H1 (cell line): ENCODE measurements around the gene ERI2. TPM values are rescaled to one million over a fixed set of nuclear protein-coding genes. Genes with fewer than 3 reads are reported as not detected.

Experiments used
- CTCF ChIA-PET: fragments of 300-600 bp; sonication (Branson Sonifier 250); formaldehyde crosslinking; loops from one replicate; lab custom pipeline; 2021; ENCODE audit not compliant: partially characterized antibody; lab: Charles Lee
- POLR2A ChIA-PET: fragments of 300-600 bp; sonication (Branson Sonifier 250); formaldehyde crosslinking; loops from one replicate; lab custom pipeline; 2021; ENCODE audit warnings: inconsistent platforms; ENCODE audit not compliant: partially characterized antibody; lab: Charles Lee
- DNase-seq, 2 experiments: peaks; one replicate each; pipeline versions ENCODE4 v3.0.0 to v3.0.0-alpha.2; 2010 to 2022; ENCODE audit warnings: low spot score in 2 of 2, low read depth in 1 of 2, mixed read lengths in 1 of 2
- FAIRE-seq: peaks from 2 replicates; lab custom pipeline; 2011; peaks lifted over from hg19 to GRCh38; lab: Jason Lieb, UNC
- H2AFZ ChIP-seq: 2 replicates; pipeline ENCODE4 v1.8.1; 2012; ENCODE audit warnings: low read length, inconsistent platforms
- H2AK5ac ChIP-seq: 2 replicates; pipeline ENCODE4 v1.6.1; 2013; ENCODE audit warnings: low read depth, low read length
- H2BK120ac ChIP-seq: replicated peaks from 2 replicates; pipeline ENCODE3; 2013; ENCODE audit warnings: low read depth, low read length, inconsistent platforms
- H2BK12ac ChIP-seq: 2 replicates; pipeline ENCODE4 v1.6.1; 2013; ENCODE audit warnings: low read depth, low read length
- H2BK15ac ChIP-seq: 2 replicates; pipeline ENCODE4 v1.6.1; 2013; ENCODE audit warnings: low read length
- H2BK20ac ChIP-seq: 2 replicates; pipeline ENCODE4 v1.6.1; 2013; ENCODE audit warnings: low read length
- H2BK5ac ChIP-seq: 2 replicates; pipeline ENCODE4 v1.6.1; 2013; ENCODE audit warnings: low read depth, low read length
- H3K14ac ChIP-seq: 2 replicates; pipeline ENCODE4 v1.6.1; 2013; ENCODE audit warnings: inconsistent platforms; ENCODE audit not compliant: insufficient read length
- H3K18ac ChIP-seq: 2 replicates; pipeline ENCODE4 v1.6.1; 2013; ENCODE audit warnings: low read length; ENCODE audit errors: extremely low read depth
- H3K23ac ChIP-seq: 2 replicates; pipeline ENCODE4 v1.6.1; 2013; ENCODE audit warnings: inconsistent platforms; ENCODE audit not compliant: insufficient read length
- H3K23me2 ChIP-seq: 2 replicates; pipeline ENCODE4 v1.6.1; 2013; ENCODE audit warnings: low read depth, low read length
- H3K27ac ChIP-seq: 2 replicates; pipeline ENCODE4 v1.6.1; 2011; ENCODE audit warnings: low read depth, low read length, inconsistent platforms
- H3K27me3 ChIP-seq, 4 experiments: replicated peaks in 1 of 4; 1 replicate in 1 of 4; 2 replicates in 3 of 4; pipeline versions ENCODE4 v1.6.1 to v1.8.1; 2011 to 2013; ENCODE audit warnings: low read length in 3 of 4, mild to moderate bottlenecking in 3 of 4, inconsistent platforms in 2 of 4, mixed read lengths in 2 of 4, moderate library complexity in 1 of 4; ENCODE audit not compliant: control insufficient read depth in 3 of 4, insufficient read depth in 3 of 4; ENCODE audit errors: extremely low read depth in 1 of 4
- H3K36me3 ChIP-seq, 4 experiments: 2 replicates each; pipeline versions ENCODE4 v1.6.1 to v1.8.1; 2011 to 2013; ENCODE audit warnings: mild to moderate bottlenecking in 4 of 4, low read length in 3 of 4, moderate library complexity in 2 of 4, control low read depth in 1 of 4, inconsistent platforms in 1 of 4; ENCODE audit not compliant: insufficient read depth in 4 of 4, control insufficient read depth in 2 of 4
- H3K4ac ChIP-seq: replicated peaks from 2 replicates; pipeline ENCODE3; 2013; ENCODE audit warnings: low read length, low read depth, mixed read lengths, inconsistent platforms; ENCODE audit not compliant: insufficient read length
- H3K4me1 ChIP-seq, 4 experiments: replicated peaks in 1 of 4; 1 replicate in 1 of 4; 2 replicates in 3 of 4; pipeline versions ENCODE4 v1.6.1 to v1.8.1; 2011 to 2013; ENCODE audit warnings: low read length in 3 of 4, inconsistent platforms in 2 of 4, mixed read lengths in 1 of 4; ENCODE audit not compliant: insufficient read depth in 4 of 4, control insufficient read depth in 3 of 4
- H3K4me2 ChIP-seq, 2 experiments: 2 replicates each; pipeline versions ENCODE4 v1.6.1 to v1.8.1; 2011 to 2013; ENCODE audit warnings: low read depth in 2 of 2, low read length in 2 of 2, control low read depth in 1 of 2, inconsistent platforms in 1 of 2, mild to moderate bottlenecking in 1 of 2; ENCODE audit not compliant: insufficient read depth in 1 of 2
- H3K4me3 ChIP-seq, 4 experiments: fragments of 200-600, 300-600 bp in 1 of 4; sonication (generic), shearing (Covaris generic), sonication (Bioruptor Twin) in 1 of 4; 2 replicates each; pipeline versions ENCODE4 v1.5.1 to v1.8.1; 2011 to 2016; ENCODE audit warnings: low read length in 4 of 4, low read depth in 3 of 4, control low read depth in 2 of 4, inconsistent platforms in 2 of 4, mild to moderate bottlenecking in 2 of 4, mixed read lengths in 1 of 4, moderate library complexity in 1 of 4; ENCODE audit not compliant: insufficient read depth in 2 of 4; ENCODE audit errors: extremely low read depth in 1 of 4
- H3K56ac ChIP-seq: replicated peaks from 2 replicates; pipeline ENCODE3; 2013; ENCODE audit warnings: low read depth, mild to moderate bottlenecking, mixed read lengths, low read length, inconsistent platforms; ENCODE audit not compliant: insufficient read length
- H3K79me1 ChIP-seq: 2 replicates; pipeline ENCODE4 v1.6.1; 2013; ENCODE audit warnings: low read depth, low read length, control low read depth
- H3K79me2 ChIP-seq, 2 experiments: 2 replicates each; pipeline versions ENCODE4 v1.6.1 to v1.8.1; 2012 to 2013; ENCODE audit warnings: low read length in 2 of 2, mild to moderate bottlenecking in 2 of 2, inconsistent platforms in 1 of 2; ENCODE audit not compliant: insufficient read depth in 2 of 2, control insufficient read depth in 1 of 2
- H3K9ac ChIP-seq, 4 experiments: replicated peaks in 1 of 4; 1 replicate in 1 of 4; 2 replicates in 3 of 4; pipeline versions ENCODE4 v1.6.1 to v1.8.1; 2011 to 2013; ENCODE audit warnings: low read depth in 3 of 4, low read length in 3 of 4, control low read depth in 2 of 4, mild to moderate bottlenecking in 2 of 4, moderate library complexity in 2 of 4, inconsistent platforms in 1 of 4; ENCODE audit errors: extremely low read depth in 1 of 4
- H3K9me3 ChIP-seq, 2 experiments: 2 replicates each; pipeline versions ENCODE4 v1.6.1 to v1.8.1; 2012 to 2013; ENCODE audit warnings: mild to moderate bottlenecking in 2 of 2, moderate library complexity in 2 of 2, control low read depth in 1 of 2, inconsistent platforms in 1 of 2, low read depth in 1 of 2, low read length in 1 of 2, mixed read lengths in 1 of 2; ENCODE audit not compliant: insufficient read depth in 2 of 2
- H4K20me1 ChIP-seq, 2 experiments: replicated peaks in 1 of 2; 2 replicates each; pipeline versions ENCODE3 to v1.8.1; 2011 to 2013; ENCODE audit warnings: inconsistent platforms in 2 of 2, low read length in 2 of 2, mild to moderate bottlenecking in 1 of 2; ENCODE audit not compliant: insufficient read depth in 2 of 2, control insufficient read depth in 1 of 2
- H4K5ac ChIP-seq: 2 replicates; pipeline ENCODE4 v1.6.1; 2013; ENCODE audit warnings: low read length, low read depth, mixed read lengths, inconsistent platforms; ENCODE audit not compliant: insufficient read length
- H4K8ac ChIP-seq: 2 replicates; pipeline ENCODE4 v1.8.0; 2013; ENCODE audit warnings: mild to moderate bottlenecking, moderate library complexity, low read length, inconsistent platforms; ENCODE audit not compliant: insufficient read depth; ENCODE audit errors: extremely low read depth
- H4K91ac ChIP-seq: replicated peaks from 2 replicates; pipeline ENCODE3; 2013; ENCODE audit warnings: low read length, mixed read lengths, inconsistent platforms; ENCODE audit not compliant: insufficient read length
- RAD21 ChIP-seq, 2 experiments: IDR thresholded peaks in 1 of 2; conservative IDR thresholded peaks in 1 of 2; 2 replicates each; pipeline ENCODE4 v1.6.1; 2011; ENCODE audit warnings: low read depth in 2 of 2, low read length in 2 of 2, improper control_type of control experiment in 1 of 2, inconsistent platforms in 1 of 2, mild to moderate bottlenecking in 1 of 2, moderate library complexity in 1 of 2
- WGBS, 2 experiments: shearing (Covaris generic) in 1 of 2; methylation state at CpG; one replicate each; pipeline versions ENCODE4 v1.1.6 to v1.1.7; 2013 to 2015; ENCODE audit warnings: low lambda C conversion rate in 2 of 2, mixed read lengths in 2 of 2, inconsistent platforms in 1 of 2, low coverage in 1 of 2, missing lambda C conversion rate in 1 of 2; ENCODE audit not compliant: insufficient replicate concordance in 2 of 2, insufficient coverage in 1 of 2, insufficient read length in 1 of 2; ENCODE audit errors: extremely low coverage in 1 of 2, missing lambda C conversion rate in 1 of 2; 5-methylcytosine and 5-hydroxymethylcytosine counted together
- polyA plus RNA-seq, 7 experiments: library from polyadenylated mRNA; depleted of rRNA in 3 of 7; stranded (reverse) in 5 of 7; unstranded in 2 of 7; fragments of >200 nt in 5 of 7; fragments of 200-250 nt in 2 of 7; gene quantifications; 1 replicate in 5 of 7; 2 replicates in 1 of 7; 4 replicates in 1 of 7; pipeline versions ENCODE4 v1.2.1 to v1.2.3, GENCODE V29; 2011 to 2013; ENCODE audit warnings: missing spikeins in 2 of 7, mixed read lengths in 2 of 7
- total RNA-seq: library from RNA; stranded (reverse); fragmentation: NEBNext Ultra II Directional; extraction: Animal tissue kit (Norgen Biotek cat#: 25700); gene quantifications from 2 replicates; pipeline ENCODE4 v1.2.1, GENCODE V29; 2021

Gene ERI2
- total and polyA plus RNA-seq, 2 of the 8 experiments (the other 6 are each of a cell fraction or from before 2014, with no cell fraction given): 11.0 to 12.6 TPM

- H2BK12ac ChIP-seq: no peak overlapping the region
- H3K56ac ChIP-seq: no peak overlapping the region
- H3K18ac ChIP-seq: no peak overlapping the region
- no peak overlapping the region for H3K4ac ChIP-seq
- no peak overlapping the region for H2BK5ac ChIP-seq
- FAIRE-seq (no peak), DNase-seq (no peak)
- CTCF ChIA-PET: interaction anchor here (1.1 to 1.4 kb wide), 2 partner anchors 46 to 53 kb away, joined by 3 to 5 read pairs; no protein-coding TSS in a partner anchor
- H2AFZ ChIP-seq: no peak overlapping the region
- H3K4me3 ChIP-seq: no peak overlapping the region
- H3K9me3 ChIP-seq: no peaks in the 10 kb centered on the region
- H3K27ac ChIP-seq: no peak overlapping the region
- TF ChIP-seq RAD21 (IDR thresholded peaks at IDR 0.05 in 1 of 2, conservative IDR thresholded peaks at IDR 0.05 in 1 of 2; ENCODE audit: low read depth in 2 of 2, low read length in 2 of 2): no peak
- no peaks in the 10 kb centered on the region for H3K27me3 ChIP-seq
- H3K36me3 ChIP-seq: no peaks in the 10 kb centered on the region; a peak in 2 of 8 replicates
- no peak overlapping the region for H3K4me2 ChIP-seq
- H3K79me2 ChIP-seq: no peaks in the 10 kb centered on the region
- H3K79me1 ChIP-seq: no peaks in the 10 kb centered on the region
- POLR2A ChIA-PET: interaction anchor here (0.6 to 2.8 kb wide), 3 partner anchors 11 to 39 kb away, joined by 3 to 6 read pairs (median 5); partner anchors contain the start of gene ACSM3
- WGBS, 2 experiments: 94% methylated on average over 7 of the region's 7 CpGs; no CpG with 5 or more reads in 1 of the 2 experiments
- no peak overlapping the region for H2BK15ac ChIP-seq
- no peak overlapping the region for H4K8ac ChIP-seq
- H4K20me1 ChIP-seq: no peaks in the 10 kb centered on the region
- H3K23me2 ChIP-seq: peaks cover 5% of the 10 kb centered on the region
- no peak overlapping the region for H2BK120ac ChIP-seq
- 0 out of 7 replicates have a peak, but pooled peaks cover 0 to 3% (median 0%) of the 10 kb centered on the region in 4 experiments for H3K4me1 ChIP-seq
- no peak overlapping the region for H2AK5ac ChIP-seq
- H4K5ac ChIP-seq: no peak overlapping the region
- no peak overlapping the region for H4K91ac ChIP-seq
- H3K23ac ChIP-seq: no peak overlapping the region
- no peak overlapping the region for H3K9ac ChIP-seq
- H3K14ac ChIP-seq: no peak overlapping the region
- H2BK20ac ChIP-seq: no peak overlapping the region
Measured at GRCh38 chr16:20803561-20804214, 2.6 kb downstream of the ERI2 start.
